ENCODE results near the gene PLXNA3. TPM values are rescaled to one million over a fixed set of nuclear protein-coding genes. Genes with fewer than 3 reads are reported as not detected.
A peak's percentile ranks its signal among the peaks of the same experiment; 100 is the strongest.

Gene PLXNA3
- total and polyA plus RNA-seq, 12 donors = 2.1 to 83.6 (median 24.8) TPM

DNA sequence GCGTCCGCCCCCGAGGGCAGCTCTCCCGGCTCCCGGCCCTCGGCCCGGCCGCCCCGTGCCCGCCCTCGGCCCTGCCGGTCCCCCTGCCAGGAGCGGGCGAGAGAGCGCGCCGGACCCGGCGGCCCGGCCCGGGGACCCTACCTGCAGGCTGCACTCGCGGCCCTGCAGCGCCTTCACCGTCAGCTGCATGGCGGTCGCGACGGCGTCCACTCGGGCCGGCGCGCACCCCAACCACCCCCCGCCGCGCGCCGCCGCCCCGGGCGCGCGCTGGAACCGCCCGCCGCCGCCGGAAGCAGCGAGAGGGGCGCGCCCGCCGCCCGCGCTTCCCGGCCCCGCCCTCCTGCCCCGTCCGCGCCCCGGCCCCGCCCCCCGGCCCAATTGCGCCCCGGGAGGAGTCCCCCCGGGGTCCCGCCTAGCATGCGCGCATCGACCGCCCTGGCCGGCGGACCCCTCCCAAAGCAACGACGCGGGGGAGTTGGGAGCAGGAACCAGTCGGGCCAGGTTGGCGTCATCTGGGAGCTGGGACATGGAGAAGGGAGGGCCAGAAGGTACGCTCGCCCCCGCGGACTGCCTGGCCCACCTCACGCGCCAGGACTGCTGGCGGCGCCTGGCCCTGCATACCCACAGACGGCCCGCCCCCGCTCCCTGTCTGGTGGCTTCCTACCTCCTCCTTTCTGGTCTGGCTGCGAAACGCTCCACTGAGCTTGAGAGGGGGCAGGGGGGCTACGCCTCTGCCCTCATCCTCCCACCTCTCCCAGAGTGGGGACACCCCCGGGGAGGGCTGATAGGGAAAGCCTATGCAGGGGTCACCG, 28.5 kb downstream of the PLXNA3 start, which contains the start of gene UBL4A:
Gene UBL4A, minus strand, starts transcription at position 220 of the 812 bp plus-strand sequence. Its CDS starts 31 bp downstream, at position 189.
- H3K4me1 ChIP-seq (replicated peaks in 1 of 2) = peaks cover 5 to 14% of the 10 kb centered on the region in 2 donors
- TF ChIP-seq, protein P1, sequence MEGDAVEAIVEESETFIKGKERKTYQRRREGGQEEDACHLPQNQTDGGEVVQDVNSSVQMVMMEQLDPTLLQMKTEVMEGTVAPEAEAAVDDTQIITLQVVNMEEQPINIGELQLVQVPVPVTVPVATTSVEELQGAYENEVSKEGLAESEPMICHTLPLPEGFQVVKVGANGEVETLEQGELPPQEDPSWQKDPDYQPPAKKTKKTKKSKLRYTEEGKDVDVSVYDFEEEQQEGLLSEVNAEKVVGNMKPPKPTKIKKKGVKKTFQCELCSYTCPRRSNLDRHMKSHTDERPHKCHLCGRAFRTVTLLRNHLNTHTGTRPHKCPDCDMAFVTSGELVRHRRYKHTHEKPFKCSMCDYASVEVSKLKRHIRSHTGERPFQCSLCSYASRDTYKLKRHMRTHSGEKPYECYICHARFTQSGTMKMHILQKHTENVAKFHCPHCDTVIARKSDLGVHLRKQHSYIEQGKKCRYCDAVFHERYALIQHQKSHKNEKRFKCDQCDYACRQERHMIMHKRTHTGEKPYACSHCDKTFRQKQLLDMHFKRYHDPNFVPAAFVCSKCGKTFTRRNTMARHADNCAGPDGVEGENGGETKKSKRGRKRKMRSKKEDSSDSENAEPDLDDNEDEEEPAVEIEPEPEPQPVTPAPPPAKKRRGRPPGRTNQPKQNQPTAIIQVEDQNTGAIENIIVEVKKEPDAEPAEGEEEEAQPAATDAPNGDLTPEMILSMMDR (IDR thresholded peaks at IDR 0.05) = peak in 1 of 6 experiments; percentile 11
- TF ChIP-seq POLR2A (IDR thresholded peaks at IDR 0.05) = peak in 1 of 2 donors; percentile 11
- H3K36me3 ChIP-seq (replicated peaks in 1 of 2) = no peaks in the 10 kb centered on the region
- peak within 1 kb of the TSS; percentile 53 to 93 (median 74) for H3K27ac ChIP-seq
- 1 to 67% (median 26%) methylated on average over 1 to 73 of the region's 95 CpGs; no CpG with 5 or more reads in 1 of the 4 donors for WGBS, 4 donors
- no peaks in the 10 kb centered on the region for H3K27me3 ChIP-seq
- peak; percentile 40 to 71 (median 56) for DNase-seq
- H3K9me3 ChIP-seq (replicated peaks in 1 of 3) = no peaks in the 10 kb centered on the region
- intact Hi-C loops (cut with DNase I) = no loop called here
- H3K4me3 ChIP-seq = peak within 1 kb of the TSS in 3 of 4 donors; percentile 32 to 73 (median 32)

DNA sequence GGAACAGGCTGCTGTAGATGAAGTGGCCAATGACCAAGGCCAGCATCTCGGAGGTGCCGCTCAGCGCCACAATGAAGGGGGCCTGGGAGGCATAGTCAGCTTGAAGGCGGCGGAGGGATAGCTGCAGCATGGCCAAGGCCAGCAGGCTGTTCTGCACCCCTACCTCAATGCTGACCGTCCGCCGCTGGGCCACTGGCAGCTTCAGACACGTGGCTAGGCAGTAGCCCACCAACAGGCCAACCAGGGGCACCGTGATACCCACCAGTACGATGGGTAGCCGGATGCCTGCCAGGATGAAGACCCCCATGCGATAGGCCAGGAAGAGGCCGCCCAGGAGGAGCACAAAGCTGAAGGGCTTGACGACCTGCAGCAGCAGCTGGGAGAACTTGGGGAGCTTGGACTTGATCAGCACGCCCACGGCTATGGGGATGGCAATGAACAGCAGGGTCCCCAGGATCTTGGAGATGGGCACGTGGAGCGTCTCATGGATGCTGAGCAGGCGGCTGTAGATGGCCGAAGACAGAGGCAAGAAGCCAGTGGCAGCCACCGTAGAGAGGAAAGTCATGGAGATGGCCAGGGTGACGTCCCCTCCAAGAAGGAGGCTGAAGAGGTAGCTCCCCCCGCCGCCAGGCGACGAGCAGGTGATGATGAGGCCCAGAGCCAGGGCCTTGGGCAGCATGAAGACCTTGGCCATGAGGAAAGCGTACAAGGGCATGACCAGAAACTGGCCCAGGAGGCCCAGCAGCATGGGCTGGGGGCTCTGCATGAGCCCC, 29.6 kb downstream of the PLXNA3 start:
- peaks cover 5 to 14% of the 10 kb centered on the region in 2 donors for H3K4me1 ChIP-seq (replicated peaks in 1 of 2)
- 90 to 97% (median 92%) methylated on average over 3 to 28 of the region's 28 CpGs for WGBS, 4 donors
- no peaks in the 10 kb centered on the region for H3K36me3 ChIP-seq (replicated peaks in 1 of 2)
- no peaks in the 10 kb centered on the region for H3K27me3 ChIP-seq
- no peak for DNase-seq
- no peak overlapping the region for H3K4me3 ChIP-seq
- TF ChIP-seq, protein P1 (IDR thresholded peaks at IDR 0.05) = no peak
- TF ChIP-seq POLR2A (IDR thresholded peaks at IDR 0.05) = no peak
- intact Hi-C loops (cut with DNase I) = no loop called here
- peak overlapping the region in 1 of 5 donors; percentile 76 for H3K27ac ChIP-seq
- no peaks in the 10 kb centered on the region for H3K9me3 ChIP-seq (replicated peaks in 1 of 3)

DNA sequence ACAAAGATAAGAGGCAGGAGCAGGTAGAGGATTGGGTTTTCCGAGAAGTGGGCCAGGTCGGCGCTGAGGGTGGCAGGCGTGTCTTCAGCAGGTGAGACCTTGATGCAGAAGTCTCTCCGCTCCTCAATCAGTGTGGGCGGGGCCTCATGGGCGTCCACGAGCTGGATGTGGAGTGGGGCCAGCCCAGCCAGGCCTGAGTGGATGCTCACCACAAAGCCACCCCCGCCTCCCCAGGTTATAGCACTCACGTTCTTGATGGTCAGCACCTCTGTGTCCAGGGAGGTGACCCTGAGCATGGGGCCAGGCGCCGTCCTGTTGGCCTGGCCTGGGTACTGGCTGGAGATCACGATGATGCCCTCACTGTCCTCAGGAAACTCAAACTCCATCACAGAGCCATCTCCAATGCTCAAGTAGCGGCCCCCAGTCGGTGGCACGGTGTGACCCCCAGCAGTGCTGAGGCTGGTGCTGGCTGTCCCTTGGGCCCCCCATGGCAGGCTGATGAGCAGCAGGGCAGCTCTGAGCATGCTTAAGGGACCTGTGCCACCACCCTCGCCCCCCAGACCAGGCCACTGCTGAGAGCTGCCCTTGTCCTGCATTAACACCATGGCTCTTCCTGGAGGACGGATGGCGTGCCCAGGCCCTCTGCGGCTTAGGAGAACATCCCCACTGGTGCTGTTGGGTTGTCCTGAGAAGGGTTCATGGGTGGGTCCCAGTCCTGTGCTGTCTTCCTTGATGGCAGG, 30.4 kb downstream of the PLXNA3 start:
- intact Hi-C loops (cut with DNase I) = no loop called here
- Histone ChIP-seq H3K27ac (no peak overlapping the region), H3K4me1 (replicated peaks in 1 of 2) (peaks cover 5 to 14% of the 10 kb centered on the region in 2 donors), H3K27me3 (no peaks in the 10 kb centered on the region), H3K36me3 (replicated peaks in 1 of 2) (no peaks in the 10 kb centered on the region), H3K9me3 (replicated peaks in 1 of 3) (no peaks in the 10 kb centered on the region), H3K4me3 (no peak overlapping the region)
- no peak for DNase-seq
- no peak for TF ChIP-seq POLR2A (IDR thresholded peaks at IDR 0.05)
- TF ChIP-seq, protein P1 (IDR thresholded peaks at IDR 0.05) = no peak
- WGBS, 4 donors = 88 to 97% (median 89%) methylated on average over 8 to 20 of the region's 20 CpGs

Measured in adrenal gland (tissue), 12 donors.